Measurements from ENCODE around the gene OR1K1.
A peak's percentile ranks its signal among the peaks of the same experiment; 100 is the strongest.
"Not testable (repeated sequence)": the region's sequence is repeated elsewhere in the genome, so short reads cannot be mapped to it uniquely, and the experiment has no call there.

The OR1K1 gene

GRCh38 chr9:122814545-122814944, 14.6 kb downstream of the OR1K1 start:
- DNase-seq (ENCODE audit: low read depth): no peak

GRCh38 chr9:122815544-122815943, 15.6 kb downstream of the OR1K1 start:
- no peak for DNase-seq (ENCODE audit: low read depth)

- peak; percentile 16 for DNase-seq (ENCODE audit: low read depth)
These were observed 16.4 kb downstream of the OR1K1 start for GRCh38 chr9:122816163-122816867.

GRCh38 chr9:122819326-122819725, 19.4 kb downstream of the OR1K1 start:
- no peak for DNase-seq (ENCODE audit: low read depth)

- DNase-seq (ENCODE audit: low read depth): no peak
These were observed 20.0 kb downstream of the OR1K1 start for GRCh38 chr9:122819791-122820489.

- DNase-seq (ENCODE audit: low read depth): no peak
These were observed 20.5 kb downstream of the OR1K1 start for GRCh38 chr9:122820490-122820845.

- DNase-seq (ENCODE audit: low read depth): no peak
These were observed 21.5 kb downstream of the OR1K1 start for GRCh38 chr9:122821278-122821943.

- no peak for DNase-seq (ENCODE audit: low read depth)
These were observed 22.1 kb downstream of the OR1K1 start for GRCh38 chr9:122822056-122822455.

GRCh38 chr9:122822938-122823337, 23.0 kb downstream of the OR1K1 start:
- no peak for DNase-seq (ENCODE audit: low read depth)

- DNase-seq (ENCODE audit: low read depth): no peak
These were observed 27.8 kb downstream of the OR1K1 start for GRCh38 chr9:122827761-122828093.

- DNase-seq (ENCODE audit: low read depth): not testable (repeated sequence)
These were observed 29.0 kb downstream of the OR1K1 start for GRCh38 chr9:122828965-122829284.

GRCh38 chr9:122832194-122832593, 32.3 kb downstream of the OR1K1 start:
- DNase-seq (ENCODE audit: low read depth): no peak

GRCh38 chr9:122835313-122835731, 35.4 kb downstream of the OR1K1 start:
- no peak for DNase-seq (ENCODE audit: low read depth)

GRCh38 chr9:122837266-122837850, 37.4 kb downstream of the OR1K1 start:
- DNase-seq (ENCODE audit: low read depth): no peak

GRCh38 chr9:122838441-122838840, 38.5 kb downstream of the OR1K1 start:
- not testable (repeated sequence) for DNase-seq (ENCODE audit: low read depth)

GRCh38 chr9:122841501-122841900, 41.6 kb downstream of the OR1K1 start:
- no peak for DNase-seq (ENCODE audit: low read depth)

GRCh38 chr9:122844137-122844536, 44.2 kb downstream of the OR1K1 start:
- no peak for DNase-seq (ENCODE audit: low read depth)

- no peak for DNase-seq (ENCODE audit: low read depth)
These were observed 45.2 kb downstream of the OR1K1 start for GRCh38 chr9:122845116-122845515.

- DNase-seq (ENCODE audit: low read depth): no peak
These were observed 46.5 kb downstream of the OR1K1 start for GRCh38 chr9:122846371-122846940.

GRCh38 chr9:122848256-122848943, 48.5 kb downstream of the OR1K1 start:
- DNase-seq (ENCODE audit: low read depth): no peak

Measured in activated gamma-delta T cell treated with anti-CD3 and anti-CD28 coated beads, Interleukin-2, amount 50 U/mL, for 16 hours (primary cell).